ENCODE measurements around the gene ADGRL3.
"Not testable (repeated sequence)": the region's sequence is repeated elsewhere in the genome, so short reads cannot be mapped to it uniquely, and the experiment has no call there.

The ADGRL3 gene

DNA sequence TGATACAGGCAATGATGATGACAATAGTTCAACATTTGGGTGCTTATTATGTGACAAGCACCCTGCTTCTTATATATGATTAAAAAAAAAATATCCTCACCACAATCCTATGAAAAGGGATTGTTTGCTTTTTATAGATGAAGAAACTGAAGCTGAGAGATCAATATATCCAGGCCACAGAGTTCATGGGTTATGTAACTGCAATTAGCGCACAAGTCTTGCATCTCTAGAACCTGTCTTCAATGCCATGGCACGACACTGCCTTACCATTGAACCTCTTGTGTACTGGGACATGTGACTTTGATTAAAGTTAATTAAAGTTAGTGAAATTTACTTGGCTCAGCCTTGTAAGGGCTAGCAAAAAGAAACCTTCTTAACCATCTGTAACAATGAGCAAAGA, 599.7 kb downstream of the ADGRL3 start:
- no peak for DNase-seq

DNA sequence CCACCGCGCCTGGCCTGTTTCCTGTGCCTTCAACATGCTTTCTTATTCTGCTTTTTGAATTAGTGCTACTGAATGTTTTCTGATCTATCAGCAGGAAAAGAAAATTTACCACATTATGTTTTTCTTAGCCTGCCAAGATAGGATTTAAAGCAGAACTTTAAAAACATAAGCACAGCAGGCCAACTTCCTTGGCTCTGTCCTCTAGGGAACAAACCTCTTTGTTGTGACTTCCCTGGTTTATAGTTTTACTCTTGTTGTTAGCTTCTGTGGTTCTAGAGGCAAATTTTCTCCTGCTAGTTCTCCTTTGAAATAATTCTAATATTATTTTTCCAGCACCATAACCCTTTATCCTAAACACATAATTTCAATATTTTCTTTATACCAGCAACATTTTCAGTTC, 605.1 kb downstream of the ADGRL3 start:
- no peak for DNase-seq

DNA sequence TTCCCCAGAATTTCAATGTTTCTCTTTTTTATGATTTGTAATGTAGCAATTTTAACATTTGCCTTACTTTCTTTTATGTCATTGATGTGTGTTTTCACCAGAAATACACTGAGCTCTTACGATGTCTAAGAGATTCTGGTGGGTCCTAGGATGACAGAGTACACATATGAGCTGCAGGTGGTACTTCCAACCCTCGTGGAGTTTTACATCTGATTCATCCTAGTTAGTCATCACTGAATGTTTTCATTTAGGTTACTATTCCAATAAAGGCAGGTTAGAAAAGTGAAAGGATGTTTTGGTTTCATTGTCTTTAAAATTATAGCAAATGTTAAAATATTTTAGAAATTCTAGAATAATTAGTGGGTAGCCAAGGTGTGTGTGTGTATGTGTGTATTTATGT, 605.9 kb downstream of the ADGRL3 start:
- DNase-seq = no peak

DNA sequence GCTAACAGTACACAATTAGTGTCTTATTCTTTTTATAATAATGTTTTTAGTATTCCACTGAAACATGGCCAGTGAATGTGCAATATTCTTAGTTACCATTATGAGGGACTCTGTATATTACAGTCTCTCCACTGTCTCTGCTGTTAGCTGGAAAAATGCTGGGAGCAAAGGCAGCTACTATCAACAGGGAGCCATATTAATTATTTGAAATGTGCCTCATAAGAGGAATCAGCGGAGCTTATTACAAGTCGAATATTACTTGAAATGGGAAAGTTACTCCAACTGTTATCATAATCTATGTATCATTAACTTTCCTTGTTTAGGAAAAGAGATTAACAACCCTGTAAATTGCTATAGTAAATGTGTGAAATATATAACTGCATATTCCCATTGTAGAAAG, 612.0 kb downstream of the ADGRL3 start:
- DNase-seq = no peak

DNA sequence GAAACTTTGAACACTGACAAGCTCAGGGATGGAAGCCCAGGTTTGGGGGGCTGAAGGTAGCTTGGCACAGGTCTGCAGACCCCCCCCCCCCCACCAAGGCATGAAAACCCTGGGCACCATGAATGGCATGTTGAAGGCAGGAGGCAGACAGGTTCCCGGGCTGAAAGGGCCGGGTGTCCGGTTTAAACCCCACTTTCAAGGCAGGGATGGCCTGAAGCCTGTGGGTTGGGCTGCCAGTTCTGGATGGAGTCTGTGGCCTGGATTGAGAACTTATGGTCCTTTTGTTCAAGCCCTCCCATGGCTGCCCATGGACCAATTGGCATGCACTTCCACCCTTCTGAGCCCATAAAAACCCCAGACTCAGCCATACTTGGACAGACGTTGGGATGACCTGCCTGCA, 616.9 kb downstream of the ADGRL3 start:
- no peak for DNase-seq

DNA sequence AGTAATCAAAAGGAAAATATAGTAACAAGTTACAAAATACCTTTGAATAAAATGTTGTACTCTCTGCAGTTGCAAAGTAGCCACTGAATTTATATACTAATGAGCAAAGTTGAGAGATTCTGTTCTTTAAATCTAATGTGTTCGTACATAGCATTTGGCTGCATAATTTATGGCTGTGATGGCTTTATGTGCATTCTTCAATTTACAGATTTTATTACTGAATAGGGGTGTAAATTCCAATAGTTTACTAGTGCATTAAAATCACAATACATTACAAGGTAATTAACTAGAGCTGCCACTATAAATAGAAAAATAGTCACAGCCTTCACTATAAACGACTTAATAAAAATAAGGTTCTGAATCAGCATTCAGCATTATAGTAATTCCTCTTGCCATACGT, 620.0 kb downstream of the ADGRL3 start:
- no peak for DNase-seq

DNA sequence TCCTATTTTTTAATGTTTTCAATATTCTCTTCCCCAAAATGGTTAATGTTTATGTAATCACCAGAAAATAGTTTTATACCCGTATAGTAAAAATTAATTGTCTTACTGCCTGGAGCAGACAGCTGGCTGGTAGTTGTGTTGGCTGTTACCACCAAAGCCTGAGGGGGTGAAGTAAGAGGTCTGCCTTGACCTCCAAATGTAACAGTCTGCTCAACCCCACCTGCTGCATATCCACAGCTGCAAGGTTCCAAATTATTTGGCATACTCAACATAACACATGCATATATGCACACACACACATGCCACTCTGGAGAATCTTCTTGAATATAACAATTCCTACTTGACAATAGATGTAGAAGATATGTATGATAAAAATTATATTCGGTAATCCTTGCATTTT, 624.3 kb downstream of the ADGRL3 start:
- DNase-seq = no peak

DNA sequence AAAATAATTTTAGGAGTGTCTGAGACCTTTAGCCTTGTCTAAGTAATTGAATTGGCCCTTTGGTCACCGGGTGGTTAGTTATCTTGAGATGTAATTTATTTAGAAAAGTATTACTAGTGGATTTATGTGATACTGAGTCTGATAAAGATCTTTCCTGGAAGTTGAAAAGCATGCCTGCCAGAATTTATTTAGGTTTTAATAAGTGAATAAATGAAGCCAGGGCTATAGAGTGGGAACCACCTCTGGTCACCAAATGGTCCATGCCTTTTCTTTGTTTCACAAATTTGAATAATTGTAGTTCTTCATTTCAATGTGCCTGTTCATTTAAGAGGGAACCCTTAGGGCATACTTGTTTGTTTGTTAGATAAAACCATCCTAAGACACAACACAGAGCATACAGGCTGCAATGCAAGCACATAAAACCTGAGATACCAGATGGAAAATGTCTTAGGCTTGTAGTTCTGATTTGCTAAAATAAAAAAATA, 627.8 kb downstream of the ADGRL3 start:
- no peak for DNase-seq

DNA sequence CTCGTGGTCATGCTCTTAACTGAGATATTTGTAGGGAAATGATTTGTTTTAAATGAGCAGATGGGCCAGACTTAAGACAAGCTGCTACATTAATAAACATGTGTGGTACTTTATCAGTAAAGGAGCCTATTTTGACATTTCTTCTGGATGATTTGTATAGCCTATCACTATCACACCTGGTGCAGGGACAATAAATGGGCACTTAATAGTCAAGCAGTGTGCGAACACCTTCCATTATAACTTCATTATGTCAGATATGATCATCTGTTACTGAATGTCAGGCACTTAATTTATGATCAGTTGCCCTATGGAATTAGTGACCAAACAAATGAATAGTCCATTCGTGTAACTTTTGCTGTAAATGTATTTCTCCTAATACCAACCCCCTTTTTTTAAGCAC, 628.8 kb downstream of the ADGRL3 start:
- no peak for DNase-seq

DNA sequence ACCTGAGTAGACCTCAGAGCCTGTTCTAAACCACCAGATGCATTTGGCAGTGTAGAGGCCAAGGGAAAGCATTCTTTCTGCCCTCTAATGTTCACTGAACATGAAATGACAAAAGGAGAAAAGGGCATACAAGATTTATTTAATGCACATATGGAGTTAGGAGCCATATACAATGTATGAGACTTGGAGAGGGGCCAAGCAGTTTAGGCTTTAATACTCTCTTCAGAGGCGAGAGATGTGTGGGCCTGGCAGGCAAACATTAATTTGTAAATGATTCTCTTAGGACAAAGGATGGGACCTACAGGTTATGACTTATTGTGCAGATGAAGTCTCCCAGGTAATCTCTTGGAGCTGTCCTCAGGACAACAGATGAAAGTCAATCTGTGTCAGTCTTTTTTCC, 631.9 kb downstream of the ADGRL3 start:
- DNase-seq = no peak

DNA sequence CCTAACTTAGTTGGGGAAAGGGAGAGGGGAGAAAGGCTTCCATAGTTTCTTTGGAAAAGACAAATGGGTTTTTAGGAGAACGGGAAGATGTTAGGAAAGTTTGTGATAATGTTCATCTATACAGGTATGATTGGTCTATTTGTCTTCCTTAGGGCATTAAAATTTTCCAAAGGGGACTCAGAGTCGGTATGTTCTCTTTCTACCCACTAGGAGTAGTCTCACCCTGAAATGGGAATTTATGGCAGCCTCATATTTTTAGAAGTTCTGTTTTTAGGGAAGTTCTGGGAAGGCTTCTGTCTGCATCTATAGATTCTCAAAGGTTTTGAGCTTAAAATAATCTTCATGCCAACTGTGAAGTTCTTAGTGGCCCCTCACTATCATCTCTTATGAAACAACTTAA, 637.3 kb downstream of the ADGRL3 start:
- DNase-seq = no peak

DNA sequence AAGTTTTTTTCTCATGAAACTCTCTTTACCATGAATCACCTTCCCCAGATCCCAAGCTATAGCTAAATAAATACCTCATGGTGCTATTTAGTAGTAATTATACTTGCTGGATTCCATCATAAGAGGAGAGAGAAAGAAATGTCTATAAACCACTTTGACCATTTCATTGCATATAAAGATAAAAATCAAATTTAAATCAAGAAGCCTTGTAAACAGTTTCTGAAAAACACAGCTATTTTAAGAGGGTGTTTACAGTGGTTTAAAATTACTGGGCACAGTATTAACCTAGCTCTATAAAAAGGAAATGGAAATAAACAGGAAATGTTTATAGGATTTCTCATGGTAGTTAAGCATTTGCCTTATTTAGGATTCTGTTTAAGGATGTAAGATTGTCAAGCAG, 637.9 kb downstream of the ADGRL3 start:
- DNase-seq = no peak

DNA sequence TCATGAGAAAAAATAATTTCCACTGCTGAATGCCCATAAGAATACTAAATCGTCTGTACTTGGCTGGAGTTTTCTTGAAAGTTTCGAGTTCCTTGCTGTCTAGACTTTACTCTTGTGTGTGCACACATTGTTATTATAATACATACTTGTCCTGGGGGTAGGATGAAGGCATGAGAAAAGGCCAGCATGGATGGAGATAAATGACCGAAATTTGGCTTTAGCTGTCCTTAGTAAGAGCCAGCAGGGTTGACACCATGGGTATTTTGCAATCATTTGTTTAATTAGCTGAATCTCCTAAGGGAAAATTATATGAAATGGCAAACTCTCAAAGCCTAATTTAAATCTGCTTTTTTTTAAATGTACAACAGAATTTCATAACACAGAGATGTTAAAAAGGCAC, 641.6 kb downstream of the ADGRL3 start:
- DNase-seq = no peak

DNA sequence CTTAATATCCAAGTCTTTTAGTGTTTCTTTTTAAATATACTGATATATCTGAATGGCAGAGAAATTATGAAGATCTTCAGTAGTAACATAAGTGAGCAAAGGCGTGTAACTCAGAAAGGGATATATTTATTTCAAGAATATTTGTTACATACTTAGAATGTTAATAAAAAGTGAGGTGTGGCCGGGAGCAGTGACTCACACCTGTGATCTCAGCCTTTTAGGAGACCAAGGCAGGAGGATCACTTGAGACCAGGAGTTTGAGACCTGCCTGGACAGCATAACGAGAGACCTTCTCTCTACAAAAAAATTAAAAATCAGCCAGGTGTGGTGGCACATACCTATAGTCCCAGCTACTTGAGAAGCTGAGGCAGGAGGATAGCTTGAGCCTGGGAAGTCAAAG, 651.0 kb downstream of the ADGRL3 start:
- DNase-seq = no peak

DNA sequence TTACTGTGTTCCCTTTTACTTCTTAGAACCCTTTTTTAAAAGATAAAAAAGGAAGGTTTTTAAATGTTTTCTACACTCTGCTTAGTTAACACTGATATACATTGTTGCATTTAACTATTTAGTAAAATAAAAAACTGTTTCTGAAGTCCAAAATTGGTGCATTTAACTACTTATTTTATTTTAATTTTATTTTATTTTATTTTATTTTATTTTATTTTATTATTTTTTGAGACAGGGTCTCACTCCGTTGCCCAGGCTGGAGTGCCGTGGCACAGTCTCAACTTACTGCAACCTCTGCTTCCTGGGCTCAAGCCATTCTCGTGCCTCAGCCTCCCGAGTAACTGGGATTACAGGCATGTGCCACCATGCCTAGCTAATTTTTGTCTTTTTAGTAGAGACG, 652.0 kb downstream of the ADGRL3 start:
- not testable (repeated sequence) for DNase-seq

DNA sequence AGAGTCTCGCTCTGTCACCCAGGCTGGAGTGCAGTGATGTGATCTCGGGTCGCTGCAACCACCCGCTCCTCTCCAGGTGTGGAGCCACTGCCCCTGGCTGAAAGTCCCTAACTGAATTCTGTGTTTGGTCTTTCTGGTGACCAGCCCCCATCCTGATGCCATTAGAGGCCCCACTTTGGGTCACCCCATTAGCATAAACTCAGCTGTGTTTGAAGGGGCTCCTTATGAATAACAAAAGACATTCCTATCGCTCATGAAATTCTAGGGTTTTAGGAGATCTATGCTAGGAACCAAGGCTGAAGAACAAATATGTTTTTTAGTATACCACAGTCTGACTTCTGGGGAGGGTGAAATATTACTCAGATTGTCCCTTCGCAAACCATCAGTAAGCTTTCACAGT, 652.9 kb downstream of the ADGRL3 start:
- DNase-seq = no peak

DNA sequence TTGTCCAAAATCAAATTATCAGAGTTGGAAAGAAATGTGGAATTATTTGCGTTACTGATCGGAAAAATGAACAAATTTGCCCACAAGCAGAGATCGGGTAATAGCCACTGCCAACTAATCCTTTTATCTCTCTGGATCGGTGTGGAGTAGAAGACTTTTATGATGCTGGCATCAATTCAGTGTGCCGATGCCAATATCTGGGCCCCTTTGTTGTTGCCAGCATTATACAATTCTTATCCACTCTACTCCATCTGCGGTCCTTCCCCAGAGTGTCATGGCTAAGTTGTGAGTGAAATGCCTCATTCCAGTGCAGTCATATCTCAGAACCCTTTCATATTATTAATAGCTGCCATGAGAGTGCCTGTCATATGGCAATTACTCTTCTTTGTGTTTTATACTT, 660.2 kb downstream of the ADGRL3 start:
- no peak for DNase-seq

DNA sequence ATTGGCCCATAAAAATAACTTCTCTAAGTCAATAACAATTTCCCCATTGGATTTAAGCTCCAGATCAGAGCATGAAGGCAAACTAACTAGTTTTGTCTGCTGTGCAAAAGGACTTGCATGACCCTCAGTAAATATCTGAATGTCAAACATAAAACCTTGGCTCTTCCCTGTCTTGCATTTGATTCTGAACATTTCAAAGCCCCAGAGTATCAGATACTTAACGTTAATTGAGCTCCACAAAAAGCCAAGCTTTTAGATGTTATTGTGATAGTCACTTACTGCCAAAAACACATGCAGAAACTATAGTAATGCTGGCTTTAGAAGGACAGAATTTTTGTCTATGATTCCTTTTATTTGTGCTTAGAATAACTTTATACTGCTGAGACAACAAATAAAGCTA, 664.2 kb downstream of the ADGRL3 start:
- no peak for DNase-seq

DNA sequence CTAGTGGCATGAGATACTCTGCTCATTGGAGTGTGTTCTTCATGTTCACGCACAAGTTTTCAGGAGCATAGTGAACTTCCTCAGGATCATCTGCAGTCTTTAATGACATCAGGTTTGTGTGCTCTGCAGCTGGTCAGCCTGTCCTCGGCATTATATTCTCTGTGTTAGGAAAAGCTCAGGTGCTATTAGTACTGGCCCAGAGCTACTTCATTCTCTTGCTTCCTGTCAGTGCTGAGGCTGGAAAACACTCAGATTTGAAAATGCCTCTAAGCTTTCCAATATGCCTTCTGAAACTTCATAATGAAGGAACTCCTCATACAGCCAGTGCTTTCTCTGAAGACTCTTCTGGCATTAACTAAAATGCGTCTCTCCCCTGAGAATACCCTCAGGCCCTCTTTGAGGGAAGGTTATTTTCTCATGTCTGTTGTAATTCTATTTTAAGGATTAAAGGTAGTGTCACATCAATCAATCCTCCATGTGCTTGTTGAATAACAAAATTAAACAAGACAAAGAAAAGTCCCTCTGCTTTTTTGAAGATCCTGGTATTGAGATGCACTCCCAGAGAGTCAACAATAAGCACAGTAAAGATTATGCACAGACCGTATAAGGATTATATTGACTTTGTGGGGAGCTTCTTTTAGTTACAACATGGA, 666.4 kb downstream of the ADGRL3 start:
- no peak for DNase-seq

DNA sequence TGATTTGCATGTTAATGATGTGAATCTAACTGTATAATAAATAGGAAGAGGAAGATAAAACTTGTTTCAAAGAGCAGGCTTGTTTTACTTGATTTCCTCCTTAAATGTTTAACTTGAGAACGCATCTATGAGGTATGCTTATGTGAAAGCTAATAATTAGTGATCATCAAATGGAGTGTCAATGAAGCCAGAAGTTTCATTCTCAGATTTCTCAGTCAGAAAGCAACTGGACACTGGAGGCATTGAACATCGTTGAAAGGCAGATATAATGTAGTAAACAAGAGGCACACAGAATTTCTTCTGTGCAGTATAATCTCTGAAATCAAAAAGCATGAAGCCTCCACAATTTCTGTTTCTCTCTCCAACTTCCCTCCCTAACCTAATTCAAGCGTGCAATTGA, 672.9 kb downstream of the ADGRL3 start:
- DNase-seq = no peak

DNA sequence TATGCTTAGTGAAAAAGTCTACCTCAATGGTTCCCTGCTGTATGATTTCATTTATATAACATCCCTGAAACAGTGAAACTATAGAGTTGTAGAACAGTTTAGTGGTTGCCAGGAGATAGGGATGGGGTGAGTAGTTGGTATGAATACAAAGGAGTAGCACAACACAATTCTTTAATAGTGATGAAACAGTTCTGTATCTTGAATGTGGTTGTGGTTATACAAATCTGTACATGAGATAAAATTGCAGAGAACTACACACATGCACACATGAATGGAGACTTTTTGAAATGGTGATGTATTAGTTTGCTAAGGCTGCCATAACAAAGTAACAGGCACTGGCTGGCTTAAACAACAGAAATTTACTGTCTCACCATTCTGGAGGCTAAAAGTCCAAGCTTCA, 677.1 kb downstream of the ADGRL3 start:
- no peak for DNase-seq

DNA sequence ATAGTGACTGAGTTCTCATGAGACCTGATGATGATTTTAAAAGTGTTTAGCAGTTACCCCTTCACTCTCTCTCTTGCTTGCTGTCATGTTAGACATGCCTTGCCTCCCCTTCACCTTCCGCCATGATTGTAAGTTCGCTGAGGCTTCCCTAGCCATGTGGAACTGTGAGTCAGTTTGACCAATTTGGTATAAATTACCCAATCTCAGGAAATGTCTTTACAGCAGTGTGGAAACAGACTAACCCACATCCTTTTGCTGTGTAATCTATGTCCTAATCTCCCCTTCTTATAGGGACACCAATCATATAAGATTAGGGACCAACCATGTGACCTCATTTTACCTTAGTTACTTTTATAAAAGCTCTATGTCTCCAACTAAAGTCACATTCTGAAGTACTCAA, 677.8 kb downstream of the ADGRL3 start:
- no peak for DNase-seq

DNA sequence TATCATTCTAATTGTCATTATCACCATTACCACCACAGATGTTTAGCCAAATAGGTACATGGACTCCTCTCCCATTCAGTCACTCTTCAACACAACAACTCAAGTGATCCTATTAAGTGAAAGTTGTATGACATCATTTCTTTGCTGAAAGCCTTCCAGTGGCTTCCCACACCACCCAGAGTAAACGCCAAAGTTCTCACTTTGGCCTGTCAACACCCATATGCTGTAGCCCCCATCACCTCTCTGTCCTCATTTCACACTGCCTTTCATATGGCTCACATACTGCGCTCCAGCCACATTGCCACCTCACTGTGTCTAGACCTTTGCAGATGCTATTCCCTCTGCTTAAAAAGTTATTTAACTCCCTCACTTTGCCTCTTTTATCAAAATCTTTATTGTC, 682.3 kb downstream of the ADGRL3 start:
- no peak for DNase-seq

DNA sequence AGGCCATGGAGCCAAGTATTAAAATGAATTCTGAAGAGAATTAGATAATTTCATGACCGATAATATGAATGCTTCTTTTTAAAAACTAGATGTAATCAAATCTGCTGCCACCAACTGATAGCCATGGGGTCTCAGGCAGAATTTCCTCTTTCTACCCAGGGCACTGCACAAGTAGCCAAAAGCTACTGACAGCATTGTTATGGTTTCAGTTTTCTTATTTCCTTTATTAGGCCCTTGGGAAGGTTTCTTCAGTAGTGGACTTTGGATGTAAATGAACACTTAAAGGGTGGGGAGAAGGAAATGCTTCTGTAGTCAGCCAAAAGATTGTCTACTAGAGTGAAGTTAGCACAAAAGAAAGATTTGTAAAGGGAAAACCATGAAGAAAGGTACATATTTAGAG, 686.0 kb downstream of the ADGRL3 start:
- DNase-seq = no peak
